GM12891 (cell line): ENCODE results near the gene WWC2.

Experiments used
- DNase-seq: peaks from one replicate; pipeline ENCODE4 v3.0.0; 2011; ENCODE audit warnings: low spot score; ENCODE audit not compliant: insufficient read length
- FAIRE-seq: peaks from 2 replicates; lab custom pipeline; 2011; peaks lifted over from hg19 to GRCh38; lab: Jason Lieb, UNC
- PAX5 ChIP-seq: IDR thresholded peaks from 2 replicates; pipeline ENCODE4 v1.6.1; 2011; ENCODE audit warnings: low read length, moderate library complexity, mild to moderate bottlenecking; ENCODE audit not compliant: insufficient read depth, severe bottlenecking
- POLR2A ChIP-seq: IDR thresholded peaks from 2 replicates; pipeline ENCODE4 v1.6.1; 2011; ENCODE audit warnings: low read depth, low read length, control low read depth
- POLR2AphosphoS5 ChIP-seq: IDR thresholded peaks from 2 replicates; pipeline ENCODE4 v1.6.1; 2011; ENCODE audit warnings: low read depth, low read length, control low read depth
- POU2F2 ChIP-seq: IDR thresholded peaks from 2 replicates; pipeline ENCODE4 v1.6.1; 2011; ENCODE audit warnings: low read depth, mild to moderate bottlenecking, control low read depth, low read length, moderate library complexity
- SPI1 ChIP-seq: IDR thresholded peaks from 2 replicates; pipeline ENCODE4 v1.6.1; 2011; ENCODE audit warnings: low read depth, low read length, control low read depth
- TAF1 ChIP-seq: IDR thresholded peaks from 2 replicates; pipeline ENCODE4 v1.6.1; 2011; ENCODE audit warnings: low read depth, low read length, control low read depth

WWC2 gene

GRCh38 chr4:183366206-183366835 lies 267.3 kb downstream of the WWC2 start:
- FAIRE-seq (no peak), DNase-seq (no peak)
- no peak for TF ChIP-seq TAF1
- TF ChIP-seq POU2F2, result no peak
- no peak for TF ChIP-seq POLR2AphosphoS5
- no peak for TF ChIP-seq SPI1
- TF ChIP-seq PAX5, result no peak
- TF ChIP-seq POLR2A, result no peak

GRCh38 chr4:183369073-183369472 lies 270.0 kb downstream of the WWC2 start:
- no peak for DNase-seq
- FAIRE-seq, result no peak
- no peak for TF ChIP-seq POLR2A
- no peak for TF ChIP-seq PAX5
- TF ChIP-seq POLR2AphosphoS5, result no peak
- no peak for TF ChIP-seq POU2F2
- no peak for TF ChIP-seq SPI1
- TF ChIP-seq TAF1, result no peak
